ENCODE measurements around the gene TMPRSS9.
"Not testable (repeated sequence)": the region's sequence is repeated elsewhere in the genome, so short reads cannot be mapped to it uniquely, and the experiment has no call there.

Gene TMPRSS9

GRCh38 chr19:2362970-2363300, 2.9 kb downstream of the TMPRSS9 start:
- no peak for DNase-seq

GRCh38 chr19:2363419-2363818, 3.4 kb downstream of the TMPRSS9 start:
- DNase-seq, result no peak

- no peak for DNase-seq
These were observed 5.3 kb downstream of the TMPRSS9 start for GRCh38 chr19:2365201-2365970.

- no peak for DNase-seq
These were observed 11.6 kb downstream of the TMPRSS9 start for GRCh38 chr19:2371656-2372055.

- DNase-seq, result no peak
These were observed 12.1 kb downstream of the TMPRSS9 start for GRCh38 chr19:2372076-2372612.

- DNase-seq, result no peak
These were observed 14.7 kb downstream of the TMPRSS9 start for GRCh38 chr19:2374808-2375207.

GRCh38 chr19:2375353-2376121, 15.5 kb downstream of the TMPRSS9 start:
- DNase-seq, result no peak

- no peak for DNase-seq
These were observed 16.9 kb downstream of the TMPRSS9 start for GRCh38 chr19:2376784-2377519.

- DNase-seq, result no peak
These were observed 20.5 kb downstream of the TMPRSS9 start for GRCh38 chr19:2380567-2380966.

GRCh38 chr19:2381148-2381820, 21.2 kb downstream of the TMPRSS9 start:
- DNase-seq, result no peak

- no peak for DNase-seq
These were observed 22.6 kb downstream of the TMPRSS9 start for GRCh38 chr19:2382530-2383222.

- DNase-seq, result peak; percentile 2
These were observed 25.1 kb downstream of the TMPRSS9 start for GRCh38 chr19:2385053-2385721.

GRCh38 chr19:2387367-2388288, 27.6 kb downstream of the TMPRSS9 start:
- no peak for DNase-seq

- DNase-seq, result no peak
These were observed 29.5 kb downstream of the TMPRSS9 start for GRCh38 chr19:2389594-2389993.

GRCh38 chr19:2391118-2391725, 31.2 kb downstream of the TMPRSS9 start:
- peak; percentile 39 for DNase-seq

GRCh38 chr19:2392366-2392765, 32.3 kb downstream of the TMPRSS9 start:
- no peak for DNase-seq

- DNase-seq, result not testable (repeated sequence)
These were observed 32.8 kb downstream of the TMPRSS9 start for GRCh38 chr19:2392899-2393298.

- no peak for DNase-seq
These were observed 34.0 kb downstream of the TMPRSS9 start for GRCh38 chr19:2394054-2394441.

- DNase-seq, result no peak
These were observed 34.6 kb downstream of the TMPRSS9 start for GRCh38 chr19:2394442-2395292.
